ENCODE data around the gene MOB3B.

Gene MOB3B

DNA sequence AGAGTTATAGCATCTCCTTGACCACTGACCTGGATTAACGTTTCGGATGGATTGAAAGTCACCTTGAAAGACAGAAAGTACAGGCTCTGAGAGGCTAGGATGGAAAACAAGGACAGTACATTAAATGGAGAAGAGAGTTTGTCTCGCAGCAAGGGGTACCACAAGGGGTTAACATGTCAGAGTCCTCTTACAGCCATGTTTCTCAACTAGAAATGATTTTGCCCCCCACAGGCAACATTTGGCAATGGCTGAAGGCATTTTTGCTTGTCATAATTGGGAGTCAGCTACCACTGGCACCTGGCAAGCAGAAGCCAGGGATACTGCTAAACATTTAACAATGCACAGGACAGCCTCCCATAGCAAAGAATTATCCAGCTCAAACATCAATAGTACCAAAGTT is 141.9 kb downstream of the MOB3B start:
- DNase-seq (ENCODE audit: low read depth): no peak

DNA sequence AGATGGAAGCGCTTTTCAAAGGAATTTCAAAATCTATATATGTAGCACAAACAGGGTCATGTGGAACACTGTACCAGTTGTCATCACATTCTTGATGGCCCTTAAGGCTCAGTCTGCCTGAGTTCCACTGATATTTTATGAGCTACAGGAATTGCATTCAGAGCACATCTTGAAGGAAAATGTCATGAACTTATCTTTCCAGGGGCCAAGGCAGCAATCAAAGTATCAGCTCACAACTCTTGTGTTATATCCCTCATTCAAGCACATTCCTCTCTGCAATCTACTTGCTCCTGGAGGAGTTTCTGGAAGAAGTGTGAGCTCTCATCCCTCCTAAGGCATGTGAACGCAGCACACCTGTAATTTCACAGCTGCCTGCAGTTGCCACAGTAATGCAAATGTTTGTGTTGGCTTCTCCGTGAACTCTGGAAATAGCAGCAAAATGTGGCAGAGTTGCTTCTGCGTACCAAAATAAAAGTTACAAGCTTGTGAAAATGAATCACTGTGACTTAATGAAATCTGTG is 143.0 kb downstream of the MOB3B start:
- no peak for DNase-seq (ENCODE audit: low read depth)

DNA sequence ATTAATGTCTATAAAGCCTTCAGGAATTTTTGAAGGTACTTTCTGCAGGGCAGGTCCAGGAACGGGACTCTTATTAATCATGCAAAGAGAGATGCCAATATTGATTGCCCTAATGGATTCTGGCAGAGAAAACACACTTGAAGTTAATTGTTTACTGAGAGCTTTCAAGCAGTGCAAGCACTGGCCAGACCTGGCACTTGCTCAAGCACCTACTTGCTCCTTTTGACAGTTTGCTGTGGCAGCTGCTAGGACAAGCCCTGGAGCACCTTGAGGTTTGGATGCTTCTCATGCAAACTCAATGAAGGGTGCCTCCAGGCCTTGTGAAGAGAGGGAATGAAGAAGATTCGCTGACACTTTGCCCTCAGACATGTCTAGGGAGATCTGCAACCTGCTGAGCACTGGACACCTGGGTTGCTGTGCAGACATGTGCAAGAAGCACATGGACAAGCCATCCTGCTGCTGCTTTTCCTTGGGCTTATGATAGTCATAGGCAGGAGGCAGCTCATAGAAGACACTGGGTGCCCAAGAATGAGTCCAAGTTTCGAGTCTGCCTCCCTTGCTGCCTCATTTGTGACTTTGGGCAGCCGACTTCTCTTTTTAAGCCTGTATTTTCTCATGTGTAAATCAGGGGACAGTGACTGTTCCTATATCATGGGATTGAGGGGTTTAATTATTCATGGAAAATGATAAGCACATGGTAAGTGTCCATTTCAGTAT is 143.8 kb downstream of the MOB3B start:
- DNase-seq (ENCODE audit: low read depth): no peak

DNA sequence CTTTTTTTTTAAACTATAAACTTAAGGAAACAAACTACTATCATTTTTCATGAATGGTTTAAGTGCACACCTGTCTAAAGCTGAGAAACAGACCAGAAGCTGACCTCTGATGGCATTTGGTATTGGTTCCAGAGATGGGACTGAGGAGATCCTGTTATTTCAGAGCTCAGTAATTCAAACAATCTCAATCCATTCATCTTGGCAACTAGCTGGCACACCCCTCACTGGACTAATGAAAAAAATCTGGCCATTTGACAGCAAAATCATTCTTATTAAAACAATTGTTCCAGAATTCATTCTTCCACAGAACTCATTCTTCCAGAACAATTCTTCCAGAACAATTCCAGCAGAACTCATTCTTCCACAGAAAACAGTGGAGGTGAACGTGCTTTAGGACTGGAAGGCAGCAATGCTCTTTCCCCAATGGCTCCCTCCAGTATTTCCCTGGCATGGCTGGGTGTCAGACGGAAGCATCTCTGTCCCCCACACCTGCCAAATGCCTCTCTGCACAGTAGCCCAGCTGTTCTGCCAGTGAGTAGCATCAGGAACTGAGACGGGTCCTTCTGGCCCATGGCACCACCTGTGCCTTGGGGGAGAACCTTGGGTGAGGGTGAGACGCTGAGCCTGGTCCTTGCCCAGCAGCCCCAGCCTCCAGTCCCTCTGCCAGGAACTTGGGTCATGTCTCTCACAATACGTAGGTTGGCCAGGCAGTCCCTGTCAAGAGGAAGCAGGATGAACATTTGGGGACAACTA is 145.2 kb downstream of the MOB3B start:
- no peak for DNase-seq (ENCODE audit: low read depth)

DNA sequence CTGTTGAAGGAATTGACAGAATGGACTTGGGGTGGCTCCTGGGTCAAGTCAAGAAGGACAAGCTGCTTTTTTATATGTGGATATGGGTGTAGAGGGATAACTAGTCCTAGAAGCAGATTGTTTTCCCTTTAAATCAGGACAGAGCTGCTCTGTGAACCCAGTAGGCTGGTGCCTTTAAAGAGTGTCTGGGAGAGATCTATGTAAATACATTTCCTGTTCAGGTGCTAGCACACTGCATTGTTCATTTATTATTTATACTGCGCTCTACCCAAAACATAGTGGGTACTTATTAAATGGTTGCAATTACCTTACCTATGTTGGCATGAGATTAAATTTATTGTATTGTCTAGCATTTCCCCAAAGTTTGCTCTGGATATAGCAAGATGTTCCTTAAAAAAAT is 146.1 kb downstream of the MOB3B start:
- no peak for DNase-seq (ENCODE audit: low read depth)

DNA sequence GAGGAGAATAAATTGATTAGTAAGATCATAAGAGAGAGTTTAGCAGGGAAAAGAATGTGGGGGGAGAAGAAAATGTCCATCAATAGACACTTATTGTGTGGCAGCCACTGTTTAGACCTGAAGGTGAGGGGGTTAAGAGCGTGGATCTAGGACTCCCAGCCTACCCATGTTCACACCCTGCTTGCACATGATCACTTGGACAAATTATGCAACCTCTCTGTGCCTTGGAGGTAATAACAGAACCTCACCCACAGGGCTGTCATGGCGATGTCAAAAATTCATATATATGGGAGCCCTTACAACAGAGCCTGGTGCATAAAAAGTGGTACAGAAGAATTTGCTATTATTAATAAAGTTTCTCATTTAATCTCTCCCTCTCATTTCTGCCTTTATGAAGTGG is 146.6 kb downstream of the MOB3B start:
- DNase-seq (ENCODE audit: low read depth): no peak

DNA sequence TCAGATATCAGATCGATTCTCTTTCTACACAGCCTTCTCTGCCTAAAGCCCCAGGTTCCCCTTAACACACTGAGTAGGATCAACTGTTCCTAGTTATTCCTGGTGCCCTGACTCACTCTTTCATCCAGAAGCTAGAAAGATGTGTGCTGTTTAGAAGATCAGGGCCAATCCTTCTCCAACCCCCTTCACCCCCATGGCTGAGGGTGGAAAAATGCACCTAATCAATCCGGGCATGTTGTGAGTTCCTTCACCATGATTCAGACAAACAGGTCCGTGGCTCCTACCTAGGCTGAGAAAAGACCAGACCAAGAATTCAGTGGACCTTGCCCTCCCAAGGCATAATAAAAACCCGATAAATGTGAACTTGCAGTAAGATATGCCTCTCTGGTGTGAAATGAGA is 147.3 kb downstream of the MOB3B start:
- DNase-seq (ENCODE audit: low read depth): no peak

DNA sequence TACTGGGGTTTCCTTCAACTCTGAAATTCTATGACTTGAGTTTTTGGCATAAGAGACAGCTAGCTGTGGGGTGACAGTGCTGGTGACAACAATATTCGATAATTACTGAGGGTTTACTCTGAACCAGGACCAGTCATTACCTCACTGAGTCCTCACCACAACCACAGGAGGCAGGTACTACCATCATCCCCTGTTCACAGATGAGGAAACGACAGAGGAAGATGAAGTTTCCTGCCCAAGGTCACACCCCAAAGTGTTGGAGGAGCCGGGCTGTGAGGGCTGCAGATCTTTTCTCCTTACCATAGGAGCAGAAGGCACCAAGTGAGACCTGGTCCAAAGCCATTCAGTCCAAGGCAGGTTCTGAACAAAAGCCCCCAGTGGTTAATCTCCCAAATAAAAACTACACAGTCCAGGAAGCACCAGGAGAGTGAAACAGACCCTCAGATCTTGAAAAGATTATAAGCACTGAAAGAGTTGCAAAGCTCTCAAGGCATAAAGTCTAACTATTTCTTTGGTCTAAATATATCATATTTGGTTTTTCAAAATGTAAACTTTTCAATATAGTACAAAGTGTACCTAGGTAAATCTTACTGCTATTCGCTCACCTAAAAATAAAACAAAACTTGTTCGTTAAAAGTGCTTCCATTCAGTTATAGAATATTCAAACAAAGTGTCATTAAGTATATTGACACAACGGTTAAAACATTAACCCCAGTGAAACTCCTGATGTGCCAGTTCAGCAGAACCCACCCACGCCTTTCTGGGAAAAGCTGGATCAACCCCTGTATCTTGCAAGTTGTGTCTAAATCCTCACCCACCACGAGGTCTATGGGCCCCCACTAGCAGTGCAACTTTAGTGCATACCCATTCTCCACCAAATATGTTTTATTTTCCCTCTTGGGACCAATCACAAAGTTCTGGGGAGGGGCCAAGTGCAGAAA is 150.0 kb downstream of the MOB3B start:
- DNase-seq (ENCODE audit: low read depth): no peak

DNA sequence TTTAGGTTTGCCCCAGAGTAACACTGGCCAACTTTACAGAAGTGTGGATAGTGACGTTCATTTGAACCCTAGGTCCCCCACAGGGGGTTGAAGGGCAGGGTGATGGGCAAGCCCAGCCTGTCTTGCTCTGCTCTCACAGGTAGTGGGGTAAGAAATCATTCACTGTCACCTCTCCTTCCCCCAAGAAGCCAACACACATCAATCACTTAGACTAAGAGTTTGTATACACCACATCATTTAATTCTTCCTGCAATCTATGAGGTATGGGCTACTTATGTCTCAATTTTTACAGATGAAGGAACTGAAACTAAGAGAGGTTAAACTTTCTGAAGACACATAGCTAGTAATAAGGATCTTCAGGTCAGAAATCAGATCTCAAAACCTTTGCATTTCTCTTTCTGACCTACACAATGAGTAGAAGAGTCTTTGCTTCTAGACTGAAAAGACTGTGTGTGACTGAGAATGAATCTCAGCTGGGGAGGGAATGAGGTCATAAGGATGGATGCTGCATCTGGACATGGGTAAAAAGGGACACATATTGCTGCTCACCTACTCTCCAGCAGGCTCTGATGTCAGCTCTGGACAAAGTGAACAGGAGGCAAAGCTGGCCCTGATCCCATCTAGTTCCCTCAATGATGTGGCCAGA is 151.7 kb downstream of the MOB3B start:
- no peak for DNase-seq (ENCODE audit: low read depth)

DNA sequence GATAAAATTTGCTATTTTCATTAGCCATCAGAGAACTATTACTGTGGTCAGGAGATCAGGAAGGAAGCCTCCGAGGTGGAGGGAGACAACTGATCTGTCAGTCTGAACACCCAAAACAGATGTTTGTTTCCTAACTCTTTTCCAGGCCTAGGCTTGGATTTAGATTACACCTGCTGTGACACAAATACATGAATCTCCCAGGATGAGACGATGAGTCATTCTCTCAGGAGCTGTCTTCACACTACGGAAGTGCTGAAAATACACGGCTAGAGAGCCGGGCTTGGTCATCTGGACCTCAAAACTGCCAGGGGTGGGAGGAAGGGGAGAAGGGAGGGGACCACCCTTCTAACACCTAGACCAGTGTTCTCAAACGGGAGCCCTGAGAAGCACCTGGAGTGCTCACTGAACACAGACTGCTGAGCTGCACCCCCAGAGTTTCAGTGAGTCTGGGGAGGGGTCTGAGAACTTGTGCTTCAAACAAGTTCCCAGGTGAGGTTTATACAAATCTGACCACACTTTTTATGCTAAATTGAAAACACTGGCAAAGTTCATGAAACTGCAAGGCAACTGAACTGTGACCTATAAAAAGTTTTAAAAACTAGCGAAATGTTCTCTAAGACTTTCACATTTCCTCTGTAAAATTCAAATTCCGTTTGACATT is 152.3 kb downstream of the MOB3B start:
- DNase-seq (ENCODE audit: low read depth): no peak

DNA sequence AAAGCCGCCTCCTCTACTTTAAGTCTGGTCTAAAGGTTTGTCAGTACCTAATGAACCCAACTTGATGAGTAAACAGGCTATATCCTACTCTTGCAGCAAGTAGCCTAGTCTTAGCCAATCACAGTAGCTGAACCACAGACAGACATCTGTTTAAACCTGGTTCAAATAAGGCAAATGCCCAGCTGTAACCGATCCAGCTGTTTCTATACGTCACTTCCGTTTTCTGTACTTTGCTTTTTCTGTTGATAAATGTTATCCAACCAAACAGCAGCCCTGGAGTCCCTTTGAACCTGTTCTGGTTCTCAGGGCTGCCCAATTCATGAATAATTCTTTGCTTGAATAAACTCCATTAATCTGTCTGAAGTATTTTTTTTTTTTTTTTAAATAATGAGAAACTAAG is 155.8 kb downstream of the MOB3B start:
- DNase-seq (ENCODE audit: low read depth): no peak

DNA sequence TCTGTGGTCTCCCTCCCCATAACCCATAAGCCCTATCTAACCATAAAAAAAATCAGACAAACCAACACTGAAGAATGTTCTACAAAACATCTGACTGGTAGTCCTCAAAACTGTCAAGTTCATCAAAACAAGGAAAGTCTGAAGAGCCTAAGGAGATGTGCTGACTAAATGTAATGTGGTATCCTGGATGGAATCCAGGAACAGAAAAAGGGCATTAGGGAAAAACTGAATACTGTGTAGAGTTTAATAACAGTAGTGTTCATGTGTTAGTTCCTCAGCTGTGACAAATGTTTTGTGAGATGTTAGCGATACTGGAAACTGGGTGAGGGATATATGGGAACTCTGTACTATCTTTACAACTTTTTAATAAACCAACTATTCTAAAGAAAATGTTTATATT is 157.0 kb downstream of the MOB3B start:
- DNase-seq (ENCODE audit: low read depth): no peak

DNA sequence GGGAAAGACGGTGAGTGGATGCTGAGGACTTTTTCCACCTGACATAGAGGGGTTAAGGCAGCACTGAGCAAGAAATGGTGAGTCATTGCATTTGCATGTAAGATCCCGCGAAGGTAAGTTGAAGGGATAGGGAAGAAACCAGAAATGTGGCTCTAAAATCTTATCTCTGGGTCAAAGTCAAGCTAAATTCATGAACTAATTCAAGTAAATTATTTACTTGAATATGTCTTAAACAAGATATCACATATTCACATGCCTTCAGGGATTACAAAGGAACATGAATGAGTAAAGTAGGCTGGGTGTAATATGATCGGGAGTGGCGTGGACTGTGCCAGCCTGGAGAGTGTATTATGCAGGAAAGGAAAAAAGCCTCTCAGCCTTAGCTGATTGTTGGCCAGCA is 158.2 kb downstream of the MOB3B start:
- no peak for DNase-seq (ENCODE audit: low read depth)

DNA sequence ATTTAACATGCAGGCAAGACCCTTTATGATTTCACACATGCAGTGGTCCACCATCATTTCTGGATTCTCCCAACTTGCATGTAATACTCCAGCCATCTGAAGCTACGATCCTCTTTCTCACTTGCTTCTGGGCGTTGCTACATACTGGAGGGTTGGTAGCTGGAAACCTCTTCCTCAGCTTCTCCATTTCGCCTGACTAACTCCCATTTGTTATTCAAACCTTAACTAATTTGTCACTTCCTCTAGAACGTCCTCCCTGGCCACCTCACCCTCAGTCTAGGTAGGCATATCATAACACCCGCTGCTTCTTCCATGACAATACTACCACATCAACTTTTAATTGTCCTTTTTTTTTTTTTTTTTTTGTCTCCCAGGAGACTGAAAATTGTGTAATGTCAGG is 160.0 kb downstream of the MOB3B start:
- DNase-seq (ENCODE audit: low read depth): no peak

DNA sequence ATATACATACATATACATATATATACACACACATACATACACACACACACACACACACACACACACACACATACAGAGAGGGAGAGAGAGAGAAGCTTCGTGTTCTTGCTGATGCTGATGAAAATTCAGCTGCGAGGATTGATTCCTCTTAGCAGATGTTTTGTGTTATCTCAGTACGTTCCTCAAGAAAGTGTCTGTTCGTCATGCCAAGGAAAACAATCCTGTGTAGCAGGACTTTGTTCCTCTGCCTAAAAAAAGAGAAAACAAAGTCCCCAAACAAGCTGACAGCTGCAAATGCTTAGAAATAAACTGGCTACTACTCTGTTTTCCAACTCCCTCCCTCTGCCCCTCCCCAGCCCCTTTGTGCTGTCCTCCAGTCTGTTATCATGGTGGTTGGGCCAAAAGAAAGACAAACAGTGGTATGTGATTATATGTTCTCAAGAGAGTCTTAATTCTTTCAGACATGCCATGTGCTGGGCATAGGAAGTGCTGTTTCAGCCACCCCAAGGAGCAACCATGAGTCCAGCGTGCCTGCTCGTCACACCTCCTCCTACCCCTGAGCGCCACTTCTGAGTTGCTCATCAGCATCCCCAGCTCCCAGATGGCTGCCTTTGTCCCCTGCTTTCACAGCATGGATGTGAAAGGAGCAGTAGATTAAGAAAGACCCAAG is 161.2 kb downstream of the MOB3B start:
- DNase-seq (ENCODE audit: low read depth): peak; percentile 89

DNA sequence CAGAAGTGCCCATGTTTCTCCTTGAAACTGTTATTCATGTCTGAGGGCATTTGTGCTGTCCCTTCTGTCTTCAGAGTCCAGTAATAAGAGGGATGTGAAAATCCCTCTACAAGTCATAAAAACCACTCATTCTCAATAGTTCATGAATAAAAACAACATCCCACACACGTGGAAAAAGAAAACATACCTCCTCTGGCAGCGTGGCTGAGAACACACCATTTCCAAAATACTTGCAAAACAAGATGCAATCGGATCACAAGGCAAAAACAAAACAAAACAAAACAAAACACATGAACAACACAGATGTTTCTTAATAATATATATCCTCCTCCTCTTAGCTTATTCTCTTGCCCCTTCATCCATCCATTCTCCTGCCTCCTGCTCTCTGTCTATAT is 161.7 kb downstream of the MOB3B start:
- DNase-seq (ENCODE audit: low read depth): peak; percentile 16

DNA sequence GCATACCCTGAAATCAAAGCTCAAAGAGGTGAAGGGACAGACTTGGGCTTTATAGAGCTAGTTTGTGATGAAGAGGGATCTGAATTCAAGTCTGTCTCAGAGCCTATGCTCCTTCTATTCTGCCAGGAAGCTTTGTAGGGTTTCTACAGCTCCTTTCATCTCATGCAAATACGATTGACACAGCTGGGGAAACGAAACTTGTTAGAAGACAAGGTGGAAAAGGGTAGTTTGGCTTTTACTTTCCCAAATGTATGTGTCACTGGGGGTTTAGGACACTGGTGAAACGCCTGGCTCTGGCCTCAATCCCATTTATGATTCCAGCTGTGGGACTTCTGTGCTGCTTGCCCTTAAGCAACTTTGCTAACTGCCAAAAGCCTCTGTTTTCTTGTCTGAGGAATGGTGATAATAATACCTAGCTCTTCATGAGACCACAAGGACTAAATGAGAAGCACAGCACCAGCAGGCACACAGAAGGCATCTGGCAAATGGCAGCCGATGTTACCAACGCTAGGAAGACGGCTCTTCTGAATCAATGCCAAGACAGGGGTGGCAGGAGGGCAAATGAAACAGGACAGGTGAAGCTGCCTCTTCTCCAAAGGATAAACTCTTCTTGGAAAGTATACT is 162.3 kb downstream of the MOB3B start:
- no peak for DNase-seq (ENCODE audit: low read depth)

DNA sequence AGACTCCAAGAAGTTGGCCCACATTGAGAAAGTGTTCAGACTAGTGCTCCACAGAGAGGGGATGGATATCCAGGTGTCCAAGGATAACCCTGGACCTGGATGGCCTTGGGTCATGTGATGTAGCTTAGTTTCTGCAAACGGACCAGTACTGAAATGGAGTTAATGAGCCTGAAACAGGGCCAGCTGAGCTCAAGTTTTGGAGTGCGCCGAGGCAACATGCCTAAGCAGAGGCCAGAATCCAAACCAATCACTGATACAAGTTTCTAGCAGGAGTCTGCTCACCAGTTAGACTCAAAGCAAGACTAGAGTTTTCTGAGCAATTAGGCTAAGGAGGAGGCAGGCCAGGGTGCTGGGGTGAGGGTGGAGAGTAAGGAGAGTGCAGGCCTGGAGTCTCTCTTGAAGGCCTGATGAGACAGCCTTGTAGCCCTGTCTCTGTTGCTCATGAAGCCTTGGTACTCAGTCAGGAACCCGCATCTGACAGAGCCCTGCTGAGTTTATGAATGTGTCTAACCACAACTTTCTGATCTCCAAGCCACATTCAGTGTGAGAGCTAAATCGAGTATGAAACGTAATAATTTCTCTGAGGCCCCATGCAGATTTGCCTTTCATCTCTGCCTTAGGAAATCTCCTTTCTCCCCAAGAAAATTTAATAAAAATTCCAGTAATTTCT is 163.8 kb downstream of the MOB3B start:
- DNase-seq (ENCODE audit: low read depth): no peak

DNA sequence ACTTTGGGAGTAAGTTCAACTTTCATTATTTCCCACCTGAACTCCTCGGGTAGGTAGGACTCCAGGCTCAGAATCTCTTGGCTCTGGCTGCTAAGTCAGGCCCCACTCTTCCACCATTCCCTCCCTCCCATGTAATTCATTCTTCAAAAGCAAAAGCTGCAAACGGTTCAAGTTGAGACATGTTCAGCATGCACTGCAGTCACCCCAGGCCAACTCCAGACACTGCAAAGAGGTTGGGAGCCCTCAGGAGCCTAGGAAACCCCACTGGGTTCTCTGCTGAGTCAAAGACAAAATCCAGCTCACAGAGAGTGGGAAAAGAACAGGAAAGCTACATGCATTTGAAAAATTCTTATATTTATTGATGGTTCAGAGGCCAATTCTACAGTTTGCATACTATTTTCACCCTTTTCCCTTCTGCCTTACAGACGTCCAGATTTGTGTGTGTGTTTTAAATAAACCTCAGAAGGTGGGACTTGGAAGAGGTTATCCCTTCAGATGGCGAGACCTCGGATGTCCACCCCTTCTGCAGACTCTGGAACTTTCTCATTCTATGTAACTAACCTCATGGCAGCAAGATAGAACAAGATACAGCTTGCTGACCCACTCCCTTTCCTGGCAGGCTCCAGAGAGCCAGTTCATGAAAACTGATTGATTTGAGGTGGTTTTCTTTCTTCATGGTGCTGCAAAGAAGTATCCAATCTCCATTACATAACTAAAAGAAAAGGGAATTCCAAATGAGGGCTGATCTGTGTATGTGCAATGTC is 167.0 kb downstream of the MOB3B start:
- no peak for DNase-seq (ENCODE audit: low read depth)
